Placental epithelial cell (primary cell): Measurements from ENCODE around the gene NUDT6. TPM values are rescaled to one million over a fixed set of nuclear protein-coding genes. Genes with fewer than 3 reads are reported as not detected.

ENCODE experiments used
- total RNA-seq: library from RNA; depleted of rRNA; stranded (reverse); fragments of >200 nt; gene quantifications from 2 replicates; pipeline ENCODE4 v1.2.3, GENCODE V29; 2012

The NUDT6 gene
- 3.5 and 4.2 TPM in 2 replicates for total RNA-seq

GRCh38 chr4:122921971-122922876 lies at the start of gene NUDT6:
NUDT6 (minus strand) TSS chr4:122922597; CDS start chr4:122922572, 25 bp downstream.

Other genes with a start within 250 kb of the NUDT6 start
- gene BBS12, start 189.9 kb downstream of the NUDT6 start, total RNA-seq = 4.7 and 6.0 TPM in 2 replicates
- gene FGF2, start 95.8 kb downstream of the NUDT6 start, total RNA-seq = 0.11 and 0.39 TPM in 2 replicates